Heart right ventricle (tissue), 16 donors: ENCODE measurements around the gene OVAAL. TPM values are rescaled to one million over a fixed set of nuclear protein-coding genes. Genes with fewer than 3 reads are reported as not detected.

Experiments used
- ATAC-seq, 8 donors: fragments of 200-7000 bp; cut with Tn5 transposase; one replicate each; pipeline ENCODE4 v1.9.1; 2020; ENCODE audit warnings: mild to moderate bottlenecking in 8 of 8, moderate library complexity in 8 of 8, moderate number of reproducible peaks in 1 of 8
- DNase-seq, 2 donors: peaks; one replicate each; pipeline ENCODE4 v3.0.0-alpha.2; 2020
- H3K27ac ChIP-seq, 10 donors: fragments of 200-600 bp; sonication (generic) in 2 of 10; one replicate each; pipeline versions ENCODE4 v1.5.0 to v1.8.0; 2020 to 2022; ENCODE audit warnings: mild to moderate bottlenecking in 3 of 10
- H3K27me3 ChIP-seq, 7 donors: fragments of 200-600 bp; one replicate each; pipeline ENCODE4 v1.8.0; 2021 to 2022; ENCODE audit warnings: mild to moderate bottlenecking in 2 of 7
- H3K36me3 ChIP-seq, 9 donors: fragments of 200-600 bp; sonication (generic) in 1 of 9; one replicate each; pipeline versions ENCODE4 v1.5.0 to v1.8.0; 2020 to 2022; ENCODE audit warnings: mild to moderate bottlenecking in 2 of 9
- H3K4me1 ChIP-seq, 9 donors: fragments of 200-600 bp; sonication (generic) in 1 of 9; one replicate each; pipeline versions ENCODE4 v1.5.0 to v1.8.0; 2020 to 2022; ENCODE audit warnings: mild to moderate bottlenecking in 4 of 9
- H3K4me3 ChIP-seq, 10 donors: fragments of 200-600 bp; sonication (generic) in 2 of 10; one replicate each; pipeline versions ENCODE4 v1.5.0 to v1.8.0; 2020 to 2022; ENCODE audit warnings: mild to moderate bottlenecking in 7 of 10, moderate library complexity in 2 of 10
- H3K9me3 ChIP-seq, 11 donors: fragments of 200-600 bp in 10 of 11; sonication (generic) in 2 of 11; one replicate each; pipeline versions ENCODE4 v1.5.0 to v1.8.0; 2013 to 2022; ENCODE audit warnings: mild to moderate bottlenecking in 2 of 11, control low read depth in 1 of 11, moderate library complexity in 1 of 11
- CTCF ChIP-seq, 9 donors: fragments of 200-600 bp; sonication (generic) in 2 of 9; IDR thresholded peaks; one replicate each; pipeline versions ENCODE4 v1.5.0 to v1.8.0; 2021 to 2022; ENCODE audit warnings: antibody characterized with exemption in 9 of 9, mild to moderate bottlenecking in 5 of 9, moderate library complexity in 1 of 9
- WGBS, 2 donors: extraction: QIAGEN DNeasy Blood & Tissue Kit; methylation state at CpG; one replicate each; pipeline ENCODE4 v1.1.7; 2013; ENCODE audit warnings: inconsistent platforms in 1 of 2; 5-methylcytosine and 5-hydroxymethylcytosine counted together
- intact Hi-C, 10 donors: fragments of 100-400 bp; cut with DNase I; formaldehyde crosslinking; loops; one replicate each; pipeline versions ENCODE4 v1.11.1 to v1.14.2; 2022
- polyA plus RNA-seq, 2 donors: library from polyadenylated mRNA; stranded (reverse); fragments of 200-250 nt; gene quantifications; one replicate each; pipeline ENCODE4 v1.2.3, GENCODE V29; 2013
- total RNA-seq, 10 donors: library from RNA; stranded (reverse); fragmentation: NEBNext Ultra II Directional in 3 of 10; extraction: Animal tissue kit (Norgen Biotek cat#: 25700) in 3 of 10; gene quantifications; one replicate each; pipeline versions ENCODE4 v1.2.1 to v1.2.4, GENCODE V29; 2021 to 2023
- donor health status: Arrhythmogenic right ventricular cardiomyopathy.
- donor health status: ischemic (EF 13 %, LVEDD 7.1; RV severe dilation, severe dysfunction).
- donor health status: healthy with polysubstance abuse.
- donor health status: DM: no; HTN: yes; CAD: no.
- donor health status: DM: no; HTN: no; CAD: no.
- donor health status: ischemic (EF 25% LVEDD 6.9; RV normal size, moderate dysfunction).
- donor health status: ischemic (EF 25% LVEDD 5.7; RV mildly dilated, moderate dysfunction).
- donor health status: healthy.
- donor health status: DM: yes; HTN: yes; CAD: no.
- donor health status: Ischemic cardiomyopathy.
- donor health status: ischemic (EF 35%, LVEDD 5.7; RV mildly dilated, moderate dysfunction).
- donor health status: nonischemic (EF 11% LVEDD 7.7; RV severe dilation, severe dysfunction).
- donor health status: DM: yes; HTN: yes; CAD: no.
- donor health status: PGD.
- donor health status: ischemic (EF 29% LVEDD 5.4; RV normal size, mild dysfunction).
- donor health status: nonischemic (EF 23%, LVEDD 6.1; RV moderate dilation, normal function).

OVAAL gene
- total and polyA plus RNA-seq, 12 donors = 0.27 to 7.3 (median 2.7) TPM

GRCh38 chr1:180540697-180541594 lies 17.8 kb upstream of the OVAAL start:
- Histone ChIP-seq H3K4me1 (peaks cover 11 to 58% (median 33%) of the 10 kb centered on the region in 9 donors), H3K36me3 (no peaks in the 10 kb centered on the region), H3K27me3 (no peaks in the 10 kb centered on the region), H3K27ac (peak overlapping the region; percentile 51 to 90 (median 80)), H3K9me3 (no peaks in the 10 kb centered on the region), H3K4me3 (no peak overlapping the region)
- TF ChIP-seq CTCF (IDR thresholded peaks at IDR 0.05) = no peak
- no peak for DNase-seq
- WGBS, 2 donors = 25 to 36% methylated on average over 14 of the region's 14 CpGs
- intact Hi-C loops = loop anchor here in 1 of 10 donors (10.0 kb wide), 1 partner anchor 74 kb away; no protein-coding TSS in a partner anchor
- ATAC-seq = peak; percentile 31 to 84 (median 68)

- no peaks in the 10 kb centered on the region for H3K27me3 ChIP-seq
- TF ChIP-seq CTCF (IDR thresholded peaks at IDR 0.05) = peak in 1 of 9 donors; percentile 14
- H3K27ac ChIP-seq = peak overlapping the region; percentile 41 to 90 (median 80)
- H3K9me3 ChIP-seq = no peaks in the 10 kb centered on the region
- no peaks in the 10 kb centered on the region for H3K36me3 ChIP-seq
- intact Hi-C loops = loop anchor here in 1 of 10 donors (10.0 kb wide), 1 partner anchor 73 kb away; no protein-coding TSS in a partner anchor
- ATAC-seq (peak in 1 of 8 donors; percentile 28), DNase-seq (no peak)
- no peak overlapping the region for H3K4me3 ChIP-seq
- 26 to 34% methylated on average over 9 of the region's 9 CpGs for WGBS, 2 donors
- H3K4me1 ChIP-seq = peaks cover 11 to 68% (median 34%) of the 10 kb centered on the region in 9 donors
Measured at GRCh38 chr1:180542113-180542837, 16.5 kb upstream of the OVAAL start.

- Histone ChIP-seq H3K27me3 (no peaks in the 10 kb centered on the region), H3K9me3 (no peaks in the 10 kb centered on the region), H3K27ac (peak overlapping the region; percentile 41 to 90 (median 80)), H3K36me3 (no peaks in the 10 kb centered on the region), H3K4me1 (peaks cover 11 to 70% (median 36%) of the 10 kb centered on the region in 9 donors), H3K4me3 (no peak overlapping the region)
- DNase-seq (no peak), ATAC-seq (peak in 1 of 8 donors; percentile 23)
- intact Hi-C loops = loop anchor here in 1 of 10 donors (10.0 kb wide), 1 partner anchor 72 kb away; no protein-coding TSS in a partner anchor
- TF ChIP-seq CTCF (IDR thresholded peaks at IDR 0.05) = no peak
- WGBS, 2 donors = 14% methylated on average over 2 of the region's 2 CpGs
Measured at GRCh38 chr1:180542838-180543145, 16.0 kb upstream of the OVAAL start.

DNA sequence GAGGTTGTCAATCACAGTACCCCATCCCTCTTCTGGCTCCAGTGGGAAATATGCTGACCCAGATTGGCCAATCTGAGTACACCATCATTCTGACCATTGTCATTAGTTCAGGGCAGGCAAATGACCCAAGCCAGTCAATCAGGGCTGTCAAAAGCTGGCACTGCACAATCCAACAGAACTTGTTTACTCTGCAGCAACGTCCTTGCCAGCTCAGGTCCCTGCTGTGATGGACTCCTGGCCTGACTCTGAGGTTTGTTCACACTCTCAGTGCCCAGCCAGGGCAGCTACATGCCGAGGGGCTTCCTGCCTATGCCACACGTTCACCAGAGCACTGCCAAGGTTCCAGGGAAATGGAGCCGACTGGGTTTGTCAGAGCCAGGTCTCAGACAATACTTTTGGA lies 14.7 kb upstream of the OVAAL start:
- DNase-seq (no peak), ATAC-seq (no peak)
- no peak for TF ChIP-seq CTCF (IDR thresholded peaks at IDR 0.05)
- intact Hi-C loops = loop anchor here in 1 of 10 donors (10.0 kb wide), 1 partner anchor 71 kb away; no protein-coding TSS in a partner anchor
- Histone ChIP-seq H3K36me3 (no peaks in the 10 kb centered on the region), H3K9me3 (no peaks in the 10 kb centered on the region), H3K27me3 (no peaks in the 10 kb centered on the region), H3K4me1 (peaks cover 11 to 65% (median 36%) of the 10 kb centered on the region in 9 donors), H3K4me3 (no peak overlapping the region), H3K27ac (peak overlapping the region in 8 of 10 donors; percentile 25 to 86 (median 61))
- WGBS, 2 donors = 73 to 79% methylated on average over 4 of the region's 4 CpGs
